Measurements from ENCODE around the gene VEZT.

GRCh38 chr12:95200128-95200894 is 17.3 kb upstream of the VEZT start:
- no peak for TF ChIP-seq CTCF (IDR thresholded peaks at IDR 0.05; ENCODE audit: poor library complexity)
- TF ChIP-seq EZH2phosphoT487 (IDR thresholded peaks at IDR 0.05; ENCODE audit: low read depth, severe bottlenecking, unreplicated experiment): no peak
